Measurements from ENCODE around the gene QRFPR.

- TF ChIP-seq CTCF (IDR thresholded peaks at IDR 0.05; ENCODE audit: poor library complexity) (no peak), EZH2 (IDR thresholded peaks at IDR 0.05; ENCODE audit: borderline replicate concordance) (no peak)
Observed at GRCh38 chr4:121411151-121411744, 30.4 kb upstream of the QRFPR start.
